Heart left ventricle (tissue), 13 donors: ENCODE results near the gene CELF4.

Experiments
- POLR2A ChIP-seq, 2 donors: fragments of 450-650 bp; IDR thresholded peaks; one replicate each; pipeline ENCODE4 v1.6.1; 2017; ENCODE audit warnings: antibody characterized with exemption in 2 of 2, mild to moderate bottlenecking in 2 of 2, moderate library complexity in 2 of 2
- TF ChIP-seq, protein P1 (sequence below), 12 donors: fragments of 200-600 bp; sonication (generic) in 4 of 12; IDR thresholded peaks; one replicate each; pipeline versions ENCODE4 v1.5.0 to v1.8.0; 2018 to 2022; ENCODE audit warnings: antibody characterized with exemption in 12 of 12, mild to moderate bottlenecking in 5 of 12
- donor health status: ischemic (EF 13 %, LVEDD 7.1; RV severe dilation, severe dysfunction).
- donor health status: DM: no; HTN: yes; CAD: no.
- donor health status: DM: no; HTN: no; CAD: no.
- donor health status: ischemic (EF 25% LVEDD 6.9; RV normal size, moderate dysfunction).
- donor health status: ischemic (EF 25% LVEDD 5.7; RV mildly dilated, moderate dysfunction).
- donor health status: ischemic (EF 35%, LVEDD 5.7; RV mildly dilated, moderate dysfunction).
- donor health status: nonischemic (EF 11% LVEDD 7.7; RV severe dilation, severe dysfunction).
- donor health status: DM: yes; HTN: yes; CAD: no.
- donor health status: PGD.
- donor health status: ischemic (EF 29% LVEDD 5.4; RV normal size, mild dysfunction).
- donor health status: nonischemic (EF 23%, LVEDD 6.1; RV moderate dilation, normal function).

DNA sequence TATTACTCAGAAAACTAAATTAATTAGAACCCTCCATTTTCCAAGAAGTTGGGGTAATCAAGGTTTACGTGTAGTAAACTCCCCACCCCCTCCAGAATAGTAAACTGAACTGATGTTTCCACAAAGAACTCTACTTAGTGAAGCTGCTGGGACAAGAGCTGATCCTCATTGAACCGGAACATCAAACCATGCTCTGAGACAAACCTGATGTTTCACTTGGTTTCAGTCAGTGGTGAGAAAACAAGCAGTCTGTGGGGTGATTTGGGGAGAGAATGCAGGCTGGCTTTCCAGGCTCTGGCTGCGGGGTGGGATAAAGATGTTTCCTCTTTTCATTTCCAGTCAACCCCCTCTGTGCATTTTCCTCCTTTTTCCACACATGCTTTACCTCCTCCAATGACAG lies 38.2 kb downstream of the CELF4 start:
- no peak for TF ChIP-seq POLR2A (IDR thresholded peaks at IDR 0.05)
- TF ChIP-seq, protein P1, sequence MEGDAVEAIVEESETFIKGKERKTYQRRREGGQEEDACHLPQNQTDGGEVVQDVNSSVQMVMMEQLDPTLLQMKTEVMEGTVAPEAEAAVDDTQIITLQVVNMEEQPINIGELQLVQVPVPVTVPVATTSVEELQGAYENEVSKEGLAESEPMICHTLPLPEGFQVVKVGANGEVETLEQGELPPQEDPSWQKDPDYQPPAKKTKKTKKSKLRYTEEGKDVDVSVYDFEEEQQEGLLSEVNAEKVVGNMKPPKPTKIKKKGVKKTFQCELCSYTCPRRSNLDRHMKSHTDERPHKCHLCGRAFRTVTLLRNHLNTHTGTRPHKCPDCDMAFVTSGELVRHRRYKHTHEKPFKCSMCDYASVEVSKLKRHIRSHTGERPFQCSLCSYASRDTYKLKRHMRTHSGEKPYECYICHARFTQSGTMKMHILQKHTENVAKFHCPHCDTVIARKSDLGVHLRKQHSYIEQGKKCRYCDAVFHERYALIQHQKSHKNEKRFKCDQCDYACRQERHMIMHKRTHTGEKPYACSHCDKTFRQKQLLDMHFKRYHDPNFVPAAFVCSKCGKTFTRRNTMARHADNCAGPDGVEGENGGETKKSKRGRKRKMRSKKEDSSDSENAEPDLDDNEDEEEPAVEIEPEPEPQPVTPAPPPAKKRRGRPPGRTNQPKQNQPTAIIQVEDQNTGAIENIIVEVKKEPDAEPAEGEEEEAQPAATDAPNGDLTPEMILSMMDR (IDR thresholded peaks at IDR 0.05): no peak
